ENCODE results near the gene AKIRIN2.

AKIRIN2 gene

GRCh38 chr6:87684895-87685654 is 17.0 kb downstream of the AKIRIN2 start:
- DNase-seq, result no peak

- DNase-seq, result no peak
Measured at GRCh38 chr6:87683890-87684289, 18.1 kb downstream of the AKIRIN2 start.

GRCh38 chr6:87682310-87682709 is 19.7 kb downstream of the AKIRIN2 start:
- DNase-seq, result peak; percentile 65

- no peak for DNase-seq
Measured at GRCh38 chr6:87675004-87675681, 26.9 kb downstream of the AKIRIN2 start.

- no peak for DNase-seq
Measured at GRCh38 chr6:87674290-87674689, 27.7 kb downstream of the AKIRIN2 start.

GRCh38 chr6:87673237-87673636 is 28.8 kb downstream of the AKIRIN2 start:
- DNase-seq, result no peak

GRCh38 chr6:87672641-87673040 is 29.4 kb downstream of the AKIRIN2 start:
- DNase-seq, result no peak

- no peak for DNase-seq
Measured at GRCh38 chr6:87671555-87672029, 30.4 kb downstream of the AKIRIN2 start.

- no peak for DNase-seq
Measured at GRCh38 chr6:87670707-87671106, 31.3 kb downstream of the AKIRIN2 start.

GRCh38 chr6:87669051-87669450 is 33.0 kb downstream of the AKIRIN2 start:
- no peak for DNase-seq

GRCh38 chr6:87668013-87668412 is 34.0 kb downstream of the AKIRIN2 start:
- no peak for DNase-seq

- DNase-seq, result no peak
Measured at GRCh38 chr6:87667032-87667431, 35.0 kb downstream of the AKIRIN2 start.

GRCh38 chr6:87664921-87665485 is 37.0 kb downstream of the AKIRIN2 start:
- no peak for DNase-seq

- DNase-seq, result no peak
Measured at GRCh38 chr6:87663434-87663833, 38.6 kb downstream of the AKIRIN2 start.

- DNase-seq, result no peak
Measured at GRCh38 chr6:87661503-87661902, 40.5 kb downstream of the AKIRIN2 start.

GRCh38 chr6:87661016-87661415 is 41.0 kb downstream of the AKIRIN2 start:
- peak; percentile 36 for DNase-seq

GRCh38 chr6:87660226-87660911 is 41.7 kb downstream of the AKIRIN2 start:
- DNase-seq, result peak; percentile 91

- DNase-seq, result no peak
Measured at GRCh38 chr6:87658516-87658915, 43.5 kb downstream of the AKIRIN2 start.

- DNase-seq, result no peak
Measured at GRCh38 chr6:87656857-87657256, 45.2 kb downstream of the AKIRIN2 start.

GRCh38 chr6:87655824-87656223 is 46.2 kb downstream of the AKIRIN2 start:
- DNase-seq, result no peak

GRCh38 chr6:87654875-87655454 is 47.1 kb downstream of the AKIRIN2 start:
- DNase-seq, result no peak

GRCh38 chr6:87654122-87654521 is 47.9 kb downstream of the AKIRIN2 start:
- no peak for DNase-seq

All from EL (cell line).